H1 (cell line): ENCODE measurements around the gene HPCAL4. TPM values are rescaled to one million over a fixed set of nuclear protein-coding genes. Genes with fewer than 3 reads are reported as not detected.

Experiments
- TBP ChIP-seq: IDR thresholded peaks from 2 replicates; pipeline ENCODE4 v1.6.1; 2011; ENCODE audit warnings: low read depth, low read length, improper control_type of control experiment
- polyA plus RNA-seq, 7 experiments: library from polyadenylated mRNA; depleted of rRNA in 3 of 7; stranded (reverse) in 5 of 7; unstranded in 2 of 7; fragments of >200 nt in 5 of 7; fragments of 200-250 nt in 2 of 7; gene quantifications; 1 replicate in 5 of 7; 2 replicates in 1 of 7; 4 replicates in 1 of 7; pipeline versions ENCODE4 v1.2.1 to v1.2.3, GENCODE V29; 2011 to 2013; ENCODE audit warnings: missing spikeins in 2 of 7, mixed read lengths in 2 of 7
- total RNA-seq: library from RNA; stranded (reverse); fragmentation: NEBNext Ultra II Directional; extraction: Animal tissue kit (Norgen Biotek cat#: 25700); gene quantifications from 2 replicates; pipeline ENCODE4 v1.2.1, GENCODE V29; 2021
- TF ChIP-seq, protein P1 (sequence below): IDR thresholded peaks from 2 replicates; pipeline ENCODE4 v1.6.1; 2012; ENCODE audit warnings: inconsistent platforms
- TF ChIP-seq, protein P2 (sequence below): IDR thresholded peaks from 2 replicates; pipeline ENCODE4 v1.6.1; 2012; ENCODE audit warnings: inconsistent platforms

HPCAL4 gene
- total and polyA plus RNA-seq, 2 of the 8 experiments (the other 6 are each of a cell fraction or from before 2014, with no cell fraction given) = 0.54 to 0.74 TPM

DNA sequence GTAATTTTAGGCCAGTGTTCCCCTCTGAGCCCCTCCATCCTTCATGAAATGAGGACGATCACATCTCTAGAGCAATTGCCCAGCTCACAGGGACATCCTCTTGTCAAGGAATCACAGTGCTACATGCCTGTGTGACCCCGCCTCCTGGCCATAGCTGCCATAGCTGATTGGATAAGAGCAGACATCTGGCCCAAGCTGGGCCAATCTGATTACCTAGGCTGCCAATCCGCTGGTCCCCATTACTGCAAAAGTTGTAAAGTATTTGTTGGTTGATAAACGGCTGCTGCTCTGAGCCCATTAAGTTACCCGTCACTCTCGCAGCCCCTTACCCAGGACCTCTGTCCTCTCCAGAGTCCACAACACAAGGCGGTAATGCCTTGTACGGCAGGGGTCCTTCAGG lies 27.7 kb downstream of the HPCAL4 start (continued):
- TF ChIP-seq, protein P1, sequence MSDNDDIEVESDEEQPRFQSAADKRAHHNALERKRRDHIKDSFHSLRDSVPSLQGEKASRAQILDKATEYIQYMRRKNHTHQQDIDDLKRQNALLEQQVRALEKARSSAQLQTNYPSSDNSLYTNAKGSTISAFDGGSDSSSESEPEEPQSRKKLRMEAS = no peak
- no peak for TF ChIP-seq TBP
- TF ChIP-seq, protein P2, sequence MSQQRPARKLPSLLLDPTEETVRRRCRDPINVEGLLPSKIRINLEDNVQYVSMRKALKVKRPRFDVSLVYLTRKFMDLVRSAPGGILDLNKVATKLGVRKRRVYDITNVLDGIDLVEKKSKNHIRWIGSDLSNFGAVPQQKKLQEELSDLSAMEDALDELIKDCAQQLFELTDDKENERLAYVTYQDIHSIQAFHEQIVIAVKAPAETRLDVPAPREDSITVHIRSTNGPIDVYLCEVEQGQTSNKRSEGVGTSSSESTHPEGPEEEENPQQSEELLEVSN = no peak
